NCI-H2196 treated with DMSO at 0.1 percent for 48 hours (cell line): ENCODE measurements around the gene RAB11B.
"Not testable (repeated sequence)": the region's sequence is repeated elsewhere in the genome, so short reads cannot be mapped to it uniquely, and the experiment has no call there.

Experiments
- DNase-seq: peaks from one replicate; lab custom pipeline; 2025; ENCODE audit not compliant: unreplicated experiment; lab: John Stamatoyannopoulos, UW

RAB11B gene

GRCh38 chr19:8393192-8393870 is 3.2 kb downstream of the RAB11B start:
- no peak for DNase-seq

GRCh38 chr19:8393871-8394250 is 3.7 kb downstream of the RAB11B start:
- DNase-seq = no peak

GRCh38 chr19:8395621-8396082 is 5.5 kb downstream of the RAB11B start:
- no peak for DNase-seq

GRCh38 chr19:8396185-8396562 is 6.0 kb downstream of the RAB11B start:
- no peak for DNase-seq

GRCh38 chr19:8396563-8397203 is 6.5 kb downstream of the RAB11B start:
- DNase-seq = no peak

GRCh38 chr19:8397271-8397670 is 7.1 kb downstream of the RAB11B start:
- no peak for DNase-seq

GRCh38 chr19:8397746-8398310 is 7.7 kb downstream of the RAB11B start:
- DNase-seq = no peak

- no peak for DNase-seq
Observed at GRCh38 chr19:8398311-8398771, 8.2 kb downstream of the RAB11B start.

GRCh38 chr19:8399681-8400188 is 9.6 kb downstream of the RAB11B start:
- no peak for DNase-seq

GRCh38 chr19:8401981-8402411 is 11.8 kb downstream of the RAB11B start:
- DNase-seq = no peak

- DNase-seq = no peak
Observed at GRCh38 chr19:8403098-8403819, 13.1 kb downstream of the RAB11B start.

- DNase-seq = no peak
Observed at GRCh38 chr19:8403820-8404109, 13.6 kb downstream of the RAB11B start.

GRCh38 chr19:8404391-8405151 is 14.4 kb downstream of the RAB11B start:
- no peak for DNase-seq

GRCh38 chr19:8410718-8411117 is 20.6 kb downstream of the RAB11B start:
- not testable (repeated sequence) for DNase-seq

- DNase-seq = peak; percentile 89
Observed at GRCh38 chr19:8412783-8413628, 22.8 kb downstream of the RAB11B start, which contains the start of gene MARCHF2. Gene MARCHF2 (plus strand): TSS chr19:8413305. CDS start chr19:8421841, 8,536 bp downstream.

- no peak for DNase-seq
Observed at GRCh38 chr19:8413629-8413995, 23.5 kb downstream of the RAB11B start.

- no peak for DNase-seq
Observed at GRCh38 chr19:8416796-8417195, 26.6 kb downstream of the RAB11B start.

GRCh38 chr19:8421484-8422461 is 31.6 kb downstream of the RAB11B start:
- DNase-seq = no peak

- peak; percentile 68 for DNase-seq
Observed at GRCh38 chr19:8423817-8424223, 33.7 kb downstream of the RAB11B start.
